ENCODE results near the gene MUC5B.

Gene MUC5B

GRCh38 chr11:1272531-1272930 is 49.7 kb downstream of the MUC5B start:
- Mint-ChIP-seq H3K36me3 (ENCODE audit: low read depth) (peaks cover 30% of the 10 kb centered on the region), H3K9me3 (no peaks in the 10 kb centered on the region), H3K27me3 (no peaks in the 10 kb centered on the region), H3K4me3 (no peak overlapping the region), H3K27ac (no peak overlapping the region), H3K4me1 (ENCODE audit: low read depth) (peaks cover 4% of the 10 kb centered on the region)
- DNase-seq, result no peak

DNA sequence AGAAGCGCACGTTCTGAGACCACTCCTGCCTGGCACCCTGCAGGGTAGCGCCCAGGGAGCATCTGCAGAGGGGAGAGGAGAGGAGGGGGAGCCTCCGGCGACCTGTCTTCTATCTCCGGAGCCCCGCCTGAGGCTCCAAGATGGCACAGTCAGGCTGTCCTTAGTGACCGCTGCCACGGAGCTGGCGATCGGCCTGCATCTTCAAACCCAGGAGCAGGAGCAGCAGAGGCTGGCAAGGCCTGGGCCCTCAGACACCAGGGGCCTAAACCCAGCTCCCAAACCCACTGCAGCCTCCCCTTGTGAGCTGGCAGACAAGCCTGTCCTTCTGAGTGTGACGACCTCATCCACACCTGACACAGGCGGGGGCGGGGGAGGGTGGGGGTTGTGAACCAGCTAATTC is 51.6 kb downstream of the MUC5B start:
- Mint-ChIP-seq H3K36me3 (ENCODE audit: low read depth) (peaks cover 43% of the 10 kb centered on the region), H3K9me3 (no peaks in the 10 kb centered on the region), H3K27ac (no peak overlapping the region), H3K4me1 (ENCODE audit: low read depth) (no peaks in the 10 kb centered on the region), H3K27me3 (no peaks in the 10 kb centered on the region), H3K4me3 (no peak overlapping the region)
- no peak for DNase-seq

DNA sequence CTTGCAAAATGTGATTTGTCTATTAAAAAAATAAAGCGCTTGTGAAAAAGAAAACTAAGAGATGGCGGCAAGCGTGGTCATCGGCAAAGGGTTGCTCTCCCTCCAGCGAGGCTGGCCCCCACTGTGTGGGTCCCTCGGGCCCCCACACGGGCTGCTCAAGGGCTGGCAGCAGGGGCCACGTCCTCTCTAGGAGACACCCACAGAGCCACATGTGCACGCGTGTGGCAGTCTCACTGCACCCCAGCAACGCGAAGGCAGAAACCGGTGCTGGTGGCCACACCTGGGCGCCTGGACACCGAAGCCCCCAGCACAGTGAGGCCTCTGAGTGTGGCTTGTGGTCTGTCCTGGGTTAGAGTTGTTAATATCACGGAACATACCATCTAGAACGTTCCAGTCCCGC is 52.2 kb downstream of the MUC5B start:
- no peaks in the 10 kb centered on the region for H3K27me3 Mint-ChIP-seq
- H3K36me3 Mint-ChIP-seq (ENCODE audit: low read depth), result peaks cover 48% of the 10 kb centered on the region
- H3K4me1 Mint-ChIP-seq (ENCODE audit: low read depth), result no peaks in the 10 kb centered on the region
- no peak for DNase-seq
- no peak overlapping the region for H3K4me3 Mint-ChIP-seq
- H3K27ac Mint-ChIP-seq, result no peak overlapping the region
- H3K9me3 Mint-ChIP-seq, result no peaks in the 10 kb centered on the region

GRCh38 chr11:1276041-1276790 is 53.4 kb downstream of the MUC5B start:
- Mint-ChIP-seq H3K4me3 (no peak overlapping the region), H3K36me3 (ENCODE audit: low read depth) (peaks cover 58% of the 10 kb centered on the region), H3K27ac (no peak overlapping the region), H3K4me1 (ENCODE audit: low read depth) (no peaks in the 10 kb centered on the region), H3K27me3 (no peaks in the 10 kb centered on the region), H3K9me3 (no peaks in the 10 kb centered on the region)
- DNase-seq, result no peak

GRCh38 chr11:1276866-1277615 is 54.2 kb downstream of the MUC5B start:
- Mint-ChIP-seq H3K36me3 (ENCODE audit: low read depth) (peaks cover 65% of the 10 kb centered on the region), H3K9me3 (no peaks in the 10 kb centered on the region), H3K27me3 (no peaks in the 10 kb centered on the region), H3K4me1 (ENCODE audit: low read depth) (no peaks in the 10 kb centered on the region), H3K27ac (no peak overlapping the region), H3K4me3 (no peak overlapping the region)
- DNase-seq, result no peak

- H3K27ac Mint-ChIP-seq, result no peak overlapping the region
- no peaks in the 10 kb centered on the region for H3K4me1 Mint-ChIP-seq (ENCODE audit: low read depth)
Observed at GRCh38 chr11:1277936-1278512, 55.2 kb downstream of the MUC5B start.

DNA sequence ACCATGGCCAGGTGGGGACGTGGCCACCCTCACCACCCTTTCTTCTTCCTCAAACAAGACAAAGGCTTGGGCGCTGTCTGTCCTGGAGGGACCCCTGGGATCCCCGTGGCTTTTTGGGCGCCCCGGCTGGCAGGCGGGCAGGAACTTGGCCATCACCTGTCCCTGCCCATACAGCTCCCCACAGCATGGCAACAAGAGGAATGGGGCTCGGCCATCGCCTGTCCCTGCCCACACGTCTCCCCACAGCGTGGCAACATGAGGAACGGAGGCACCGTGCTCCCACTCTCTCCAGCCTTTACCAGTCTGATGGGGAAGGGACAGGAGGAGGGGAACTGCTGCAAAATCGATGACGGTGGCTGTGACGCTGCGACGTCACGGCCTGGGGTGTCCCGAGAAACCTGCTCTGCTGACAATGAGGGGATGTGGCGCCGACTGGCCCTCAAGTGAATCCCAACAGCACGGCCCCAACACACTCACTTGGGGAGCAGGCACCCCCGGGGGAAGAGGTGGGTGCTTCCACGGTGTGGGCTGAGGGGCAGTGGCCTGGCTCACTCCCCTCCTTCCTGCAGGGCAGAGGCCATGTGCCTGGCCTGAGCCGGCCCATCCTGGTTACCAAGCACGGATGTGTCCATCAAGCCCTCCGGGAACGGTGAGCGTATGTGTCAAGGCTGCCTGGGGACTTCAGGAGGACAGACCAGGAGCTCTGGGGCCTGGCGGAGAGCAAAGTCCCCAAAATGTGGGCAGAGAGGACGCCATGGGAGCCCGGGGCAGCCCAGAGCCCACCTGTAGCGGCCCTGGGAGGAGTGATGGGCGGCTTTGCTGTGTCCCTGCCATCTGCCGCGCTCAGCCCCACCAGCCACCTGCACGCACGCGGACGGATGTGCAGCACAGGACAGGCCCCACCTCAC is 56.2 kb downstream of the MUC5B start:
- Mint-ChIP-seq H3K9me3 (no peaks in the 10 kb centered on the region), H3K27ac (no peak overlapping the region), H3K4me1 (ENCODE audit: low read depth) (no peaks in the 10 kb centered on the region), H3K4me3 (no peak overlapping the region), H3K27me3 (no peaks in the 10 kb centered on the region), H3K36me3 (ENCODE audit: low read depth) (peaks cover 74% of the 10 kb centered on the region)
- no peak for DNase-seq

More at GRCh38 chr11:1277936-1278512, 55.2 kb downstream of the MUC5B start:
- Mint-ChIP-seq H3K4me3 (no peak overlapping the region), H3K36me3 (ENCODE audit: low read depth) (peaks cover 66% of the 10 kb centered on the region), H3K27me3 (no peaks in the 10 kb centered on the region), H3K9me3 (no peaks in the 10 kb centered on the region)
- no peak for DNase-seq

- Mint-ChIP-seq H3K4me3 (no peak overlapping the region), H3K27me3 (no peaks in the 10 kb centered on the region), H3K36me3 (ENCODE audit: low read depth) (peaks cover 79% of the 10 kb centered on the region), H3K27ac (no peak overlapping the region), H3K9me3 (no peaks in the 10 kb centered on the region), H3K4me1 (ENCODE audit: low read depth) (no peaks in the 10 kb centered on the region)
- no peak for DNase-seq
Observed at GRCh38 chr11:1279674-1280055, 56.8 kb downstream of the MUC5B start.

DNA sequence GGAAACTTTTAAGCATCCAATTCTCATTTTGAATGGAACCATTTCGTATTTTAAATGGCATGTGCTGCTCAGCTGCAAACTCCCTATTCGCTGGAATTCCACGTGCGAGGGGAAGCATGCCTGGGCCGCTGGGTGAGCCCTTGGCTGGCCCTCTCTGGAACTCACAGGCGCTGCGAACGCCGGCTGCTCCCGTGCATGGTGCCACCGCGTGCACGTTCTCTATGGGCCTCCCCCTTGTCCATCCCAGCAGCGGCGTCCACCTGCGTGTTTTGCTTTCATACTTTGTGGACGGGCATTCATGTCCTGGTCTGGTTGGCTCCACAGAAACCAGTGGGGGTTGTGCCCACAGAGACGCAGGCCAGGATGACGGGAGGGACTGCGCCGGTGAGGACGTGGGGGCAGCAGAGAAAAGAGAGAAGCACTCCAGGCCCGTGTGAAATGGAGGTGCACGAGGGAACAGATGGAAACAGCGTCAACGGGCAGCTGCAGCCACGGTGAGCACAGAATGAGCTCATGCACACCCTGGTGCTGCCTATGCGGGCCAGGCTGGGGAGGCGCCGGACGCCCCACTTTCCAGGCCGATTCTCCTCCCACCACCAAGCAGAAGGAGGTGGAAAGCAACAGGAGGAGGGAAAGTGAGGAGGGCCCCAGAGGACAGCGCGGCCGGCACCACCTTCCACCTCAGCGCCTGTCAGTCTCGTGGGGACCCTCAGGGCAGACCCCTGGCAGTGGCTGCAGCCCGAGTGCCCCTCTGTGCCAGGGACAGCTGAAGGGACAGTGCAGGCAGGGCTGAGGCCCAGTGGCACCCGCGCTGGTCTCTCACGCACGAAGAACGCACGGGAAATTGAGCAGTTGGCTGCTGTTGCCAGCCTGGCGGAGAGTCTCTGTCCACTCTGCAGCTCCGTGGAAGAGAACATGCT is 57.5 kb downstream of the MUC5B start:
- H3K9me3 Mint-ChIP-seq, result no peaks in the 10 kb centered on the region
- H3K27ac Mint-ChIP-seq, result no peak overlapping the region
- no peak overlapping the region for H3K4me3 Mint-ChIP-seq
- H3K4me1 Mint-ChIP-seq (ENCODE audit: low read depth), result no peaks in the 10 kb centered on the region
- peaks cover 80% of the 10 kb centered on the region for H3K36me3 Mint-ChIP-seq (ENCODE audit: low read depth)
- no peak for DNase-seq
- no peaks in the 10 kb centered on the region for H3K27me3 Mint-ChIP-seq

GRCh38 chr11:1281326-1281973 is 58.6 kb downstream of the MUC5B start:
- H3K27ac Mint-ChIP-seq, result no peak overlapping the region
- H3K4me3 Mint-ChIP-seq, result no peak overlapping the region
- no peaks in the 10 kb centered on the region for H3K27me3 Mint-ChIP-seq
- H3K36me3 Mint-ChIP-seq (ENCODE audit: low read depth), result peaks cover 80% of the 10 kb centered on the region
- no peaks in the 10 kb centered on the region for H3K9me3 Mint-ChIP-seq
- DNase-seq, result no peak
- H3K4me1 Mint-ChIP-seq (ENCODE audit: low read depth), result no peaks in the 10 kb centered on the region

- H3K4me1 Mint-ChIP-seq (ENCODE audit: low read depth), result no peaks in the 10 kb centered on the region
- H3K4me3 Mint-ChIP-seq, result no peak overlapping the region
- H3K9me3 Mint-ChIP-seq, result no peaks in the 10 kb centered on the region
- no peak overlapping the region for H3K27ac Mint-ChIP-seq
- H3K36me3 Mint-ChIP-seq (ENCODE audit: low read depth), result peaks cover 80% of the 10 kb centered on the region
- no peak for DNase-seq
- no peaks in the 10 kb centered on the region for H3K27me3 Mint-ChIP-seq
Observed at GRCh38 chr11:1281974-1282365, 59.1 kb downstream of the MUC5B start.

- Mint-ChIP-seq H3K9me3 (no peaks in the 10 kb centered on the region), H3K4me1 (ENCODE audit: low read depth) (no peaks in the 10 kb centered on the region), H3K4me3 (no peak overlapping the region), H3K27me3 (no peaks in the 10 kb centered on the region), H3K36me3 (ENCODE audit: low read depth) (peaks cover 77% of the 10 kb centered on the region), H3K27ac (no peak overlapping the region)
- no peak for DNase-seq
Observed at GRCh38 chr11:1283091-1283511, 60.2 kb downstream of the MUC5B start.

DNA sequence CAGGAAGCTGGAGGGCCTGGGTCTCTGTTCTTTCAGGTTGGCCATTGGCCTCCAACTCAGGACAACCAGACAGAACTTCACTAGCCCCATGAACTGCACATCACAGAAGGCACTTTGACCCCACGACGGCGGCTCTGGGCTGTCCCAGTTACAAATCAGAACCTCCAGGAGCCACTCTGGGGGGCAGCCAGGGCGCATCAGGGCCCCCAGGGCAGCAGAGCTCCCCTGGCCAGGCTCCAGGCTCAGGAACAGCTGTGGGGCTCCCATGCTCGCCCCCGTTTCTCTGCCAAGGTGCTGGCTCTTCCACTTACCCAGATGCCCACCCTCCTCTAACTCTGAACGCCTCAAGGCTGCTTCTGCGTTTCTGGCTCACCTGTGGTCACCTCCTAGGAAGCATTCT is 61.0 kb downstream of the MUC5B start:
- DNase-seq, result no peak
- H3K4me1 Mint-ChIP-seq (ENCODE audit: low read depth), result no peaks in the 10 kb centered on the region
- peaks cover 81% of the 10 kb centered on the region for H3K36me3 Mint-ChIP-seq (ENCODE audit: low read depth)
- H3K27me3 Mint-ChIP-seq, result no peaks in the 10 kb centered on the region
- H3K27ac Mint-ChIP-seq, result no peak overlapping the region
- no peak overlapping the region for H3K4me3 Mint-ChIP-seq
- H3K9me3 Mint-ChIP-seq, result no peaks in the 10 kb centered on the region

All from activated T-cell treated with anti-CD3 and anti-CD28 coated beads, Interleukin-2, amount 50 U/mL, for 24 hours (primary cell).